Measurements from ENCODE around the gene ANGPT4. TPM values are rescaled to one million over a fixed set of nuclear protein-coding genes. Genes with fewer than 3 reads are reported as not detected.

The ANGPT4 gene
- total and polyA plus RNA-seq, 11 donors, result 0.08 to 0.32 (median 0.15) TPM; not detected in 5

GRCh38 chr20:952196-952795 lies 36.2 kb upstream of the ANGPT4 start:
- no peak for DNase-seq
- Histone ChIP-seq H3K27ac (no peak overlapping the region), H3K9me3 (no peaks in the 10 kb centered on the region), H3K4me3 (no peak overlapping the region), H3K27me3 (peaks cover 0 to 55% (median 19%) of the 10 kb centered on the region in 9 donors), H3K36me3 (no peaks in the 10 kb centered on the region), H3K4me1 (peaks cover 0 to 2% (median 0%) of the 10 kb centered on the region in 12 donors)
- 65 to 85% (median 76%) methylated on average over 7 to 8 of the region's 8 CpGs for WGBS, 4 donors
- TF ChIP-seq CTCF (IDR thresholded peaks at IDR 0.05) (no peak), POLR2A (IDR thresholded peaks at IDR 0.05) (no peak)
- intact Hi-C loops (cut with DNase I), result loop anchor here in 3 of 10 donors (10.0 kb wide), 1 partner anchor 263 kb away; no protein-coding TSS in a partner anchor
- no peak for ATAC-seq

GRCh38 chr20:951384-952169 lies 35.4 kb upstream of the ANGPT4 start:
- no peak for TF ChIP-seq POLR2A (IDR thresholded peaks at IDR 0.05)
- TF ChIP-seq CTCF (IDR thresholded peaks at IDR 0.05), result no peak
- no peaks in the 10 kb centered on the region for H3K9me3 ChIP-seq
- DNase-seq, result no peak
- H3K4me1 ChIP-seq, result peaks cover 0 to 2% (median 0%) of the 10 kb centered on the region in 12 donors
- ATAC-seq, result no peak
- no peak overlapping the region for H3K27ac ChIP-seq
- H3K4me3 ChIP-seq, result no peak overlapping the region
- no peaks in the 10 kb centered on the region for H3K36me3 ChIP-seq
- intact Hi-C loops (cut with DNase I), result loop anchor here in 3 of 10 donors (10.0 kb wide), 1 partner anchor 263 kb away; no protein-coding TSS in a partner anchor
- H3K27me3 ChIP-seq, result peaks cover 0 to 56% (median 21%) of the 10 kb centered on the region in 9 donors
- WGBS, 4 donors, result 77 to 83% (median 78%) methylated on average over 21 of the region's 21 CpGs

- ATAC-seq (no peak), DNase-seq (no peak)
- TF ChIP-seq CTCF (IDR thresholded peaks at IDR 0.05) (no peak), POLR2A (IDR thresholded peaks at IDR 0.05) (no peak)
- no peak overlapping the region for H3K4me3 ChIP-seq
- H3K27ac ChIP-seq, result no peak overlapping the region
- intact Hi-C loops (cut with DNase I), result loop anchor here in 3 of 10 donors (10.0 kb wide), 1 partner anchor 265 kb away; no protein-coding TSS in a partner anchor
- H3K9me3 ChIP-seq, result no peaks in the 10 kb centered on the region
- no peaks in the 10 kb centered on the region for H3K4me1 ChIP-seq
- 90 to 94% (median 92%) methylated on average over 7 of the region's 7 CpGs for WGBS, 4 donors
- no peaks in the 10 kb centered on the region for H3K36me3 ChIP-seq
- peaks cover 0 to 48% (median 16%) of the 10 kb centered on the region in 9 donors for H3K27me3 ChIP-seq
Observed at GRCh38 chr20:949717-950116, 33.6 kb upstream of the ANGPT4 start.

- TF ChIP-seq CTCF (IDR thresholded peaks at IDR 0.05), result no peak
- TF ChIP-seq POLR2A (IDR thresholded peaks at IDR 0.05), result no peak
- H3K27me3 ChIP-seq, result peaks cover 0 to 33% (median 7%) of the 10 kb centered on the region in 9 donors
- DNase-seq, result no peak
- no peaks in the 10 kb centered on the region for H3K9me3 ChIP-seq
- H3K4me1 ChIP-seq, result no peaks in the 10 kb centered on the region
- H3K4me3 ChIP-seq, result no peak overlapping the region
- 69 to 82% (median 76%) methylated on average over 6 to 8 of the region's 8 CpGs for WGBS, 4 donors
- no peak for ATAC-seq
- H3K36me3 ChIP-seq, result no peaks in the 10 kb centered on the region
- intact Hi-C loops (cut with DNase I), result no loop called here
- no peak overlapping the region for H3K27ac ChIP-seq
Observed at GRCh38 chr20:946826-947225, 30.7 kb upstream of the ANGPT4 start.
